ENCODE measurements around the gene MRGPRX1.
"Not testable (repeated sequence)": the region's sequence is repeated elsewhere in the genome, so short reads cannot be mapped to it uniquely, and the experiment has no call there.

GRCh38 chr11:18925426-18925825, 13.8 kb downstream of the MRGPRX1 start:
- not testable (repeated sequence) for TF ChIP-seq CTCF, POLR2A (IDR thresholded peaks at IDR 0.05)

Data from heart left ventricle (tissue), 13 donors.